HCT116 (cell line): ENCODE results near the gene NAALAD2.
"Not testable (repeated sequence)": the region's sequence is repeated elsewhere in the genome, so short reads cannot be mapped to it uniquely, and the experiment has no call there.

Source experiments
- CEBPB ChIP-seq: IDR thresholded peaks from 2 replicates; pipeline ENCODE4 v1.6.1; 2012; ENCODE audit warnings: low read depth
- EZH2 ChIP-seq: fragments of 200-600 bp; sonication (generic); IDR thresholded peaks from 2 replicates; pipeline ENCODE4 v1.6.1; 2017; ENCODE audit warnings: antibody characterized with exemption, mixed run types
- EZH2phosphoT487 ChIP-seq: fragments of 200-600 bp; IDR thresholded peaks from 2 replicates; pipeline ENCODE4 v1.6.1; 2018; ENCODE audit warnings: antibody characterized with exemption, borderline replicate concordance
- JUND ChIP-seq: IDR thresholded peaks from 2 replicates; pipeline ENCODE4 v1.6.1; 2012
- POLR2A ChIP-seq: IDR thresholded peaks from 2 replicates; pipeline ENCODE4 v1.7.0; 2011; ENCODE audit warnings: borderline replicate concordance; ENCODE audit not compliant: insufficient read depth, insufficient read length; ENCODE audit errors: extremely low read depth
- POLR2AphosphoS5 ChIP-seq: IDR thresholded peaks from 2 replicates; pipeline ENCODE4 v1.6.1; 2011; ENCODE audit warnings: mild to moderate bottlenecking, low read depth, low read length, moderate library complexity
- RAD21 ChIP-seq: IDR thresholded peaks from 2 replicates; pipeline ENCODE4 v1.6.1; 2012; ENCODE audit warnings: low read depth, mild to moderate bottlenecking
- REST ChIP-seq: IDR thresholded peaks from 2 replicates; pipeline ENCODE4 v1.6.1; 2012; ENCODE audit warnings: low read depth
- SIN3A ChIP-seq: IDR thresholded peaks from 2 replicates; pipeline ENCODE4 v1.6.1; 2012; ENCODE audit warnings: low read depth
- SRF ChIP-seq: IDR thresholded peaks from 2 replicates; pipeline ENCODE4 v1.6.1; 2012; ENCODE audit warnings: low read depth
- YY1 ChIP-seq: IDR thresholded peaks from 2 replicates; pipeline ENCODE4 v1.6.1; 2011; ENCODE audit warnings: low read length, low read depth, moderate library complexity, mild to moderate bottlenecking; ENCODE audit not compliant: insufficient replicate concordance; ENCODE audit errors: extremely low read depth
- TF ChIP-seq, protein P1 (sequence below), 3 experiments: fragments of 200-600 bp in 1 of 3; sonication (generic) in 1 of 3; IDR thresholded peaks in 2 of 3; conservative IDR thresholded peaks in 1 of 3; 2 replicates each; pipeline ENCODE4 v1.5.1; 2012 to 2017; ENCODE audit warnings: low read depth in 2 of 3, low read length in 2 of 3, antibody characterized with exemption in 1 of 3, borderline replicate concordance in 1 of 3, control low read depth in 1 of 3, mild to moderate bottlenecking in 1 of 3, mixed read lengths in 1 of 3, mixed run types in 1 of 3, moderate library complexity in 1 of 3; ENCODE audit not compliant: insufficient read depth in 1 of 3

DNA sequence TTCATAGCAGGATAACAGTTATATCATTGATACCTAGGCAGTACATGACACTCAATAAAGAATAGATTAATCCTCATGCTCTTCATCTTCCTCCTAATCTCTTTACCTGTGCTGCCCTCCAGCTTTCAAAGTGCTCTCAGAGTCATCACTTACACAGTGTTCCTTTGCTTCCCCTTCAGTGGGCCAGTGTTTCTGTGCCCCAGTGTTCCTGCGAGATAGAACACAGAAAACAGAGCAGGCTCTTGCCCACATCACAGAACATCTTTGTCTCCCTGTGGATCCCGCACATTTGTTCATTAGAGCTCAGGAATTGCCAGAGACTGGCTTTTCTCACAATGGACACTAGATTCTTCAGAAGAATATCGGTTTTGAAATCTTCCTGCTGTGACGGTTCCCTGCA is 36.2 kb upstream of the NAALAD2 start:
- not testable (repeated sequence) for TF ChIP-seq EZH2phosphoT487, POLR2A, POLR2AphosphoS5, EZH2, RAD21, REST, CEBPB, SIN3A, JUND, YY1, SRF
- TF ChIP-seq, protein P1, sequence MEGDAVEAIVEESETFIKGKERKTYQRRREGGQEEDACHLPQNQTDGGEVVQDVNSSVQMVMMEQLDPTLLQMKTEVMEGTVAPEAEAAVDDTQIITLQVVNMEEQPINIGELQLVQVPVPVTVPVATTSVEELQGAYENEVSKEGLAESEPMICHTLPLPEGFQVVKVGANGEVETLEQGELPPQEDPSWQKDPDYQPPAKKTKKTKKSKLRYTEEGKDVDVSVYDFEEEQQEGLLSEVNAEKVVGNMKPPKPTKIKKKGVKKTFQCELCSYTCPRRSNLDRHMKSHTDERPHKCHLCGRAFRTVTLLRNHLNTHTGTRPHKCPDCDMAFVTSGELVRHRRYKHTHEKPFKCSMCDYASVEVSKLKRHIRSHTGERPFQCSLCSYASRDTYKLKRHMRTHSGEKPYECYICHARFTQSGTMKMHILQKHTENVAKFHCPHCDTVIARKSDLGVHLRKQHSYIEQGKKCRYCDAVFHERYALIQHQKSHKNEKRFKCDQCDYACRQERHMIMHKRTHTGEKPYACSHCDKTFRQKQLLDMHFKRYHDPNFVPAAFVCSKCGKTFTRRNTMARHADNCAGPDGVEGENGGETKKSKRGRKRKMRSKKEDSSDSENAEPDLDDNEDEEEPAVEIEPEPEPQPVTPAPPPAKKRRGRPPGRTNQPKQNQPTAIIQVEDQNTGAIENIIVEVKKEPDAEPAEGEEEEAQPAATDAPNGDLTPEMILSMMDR (IDR thresholded peaks at IDR 0.05 in 2 of 3, conservative IDR thresholded peaks at IDR 0.05 in 1 of 3; ENCODE audit: borderline replicate concordance in 1 of 3, insufficient read depth in 1 of 3, low read depth in 2 of 3, low read length in 2 of 3) = not testable (repeated sequence)
